Measurements from ENCODE around the gene NDUFB4. TPM values are rescaled to one million over a fixed set of nuclear protein-coding genes. Genes with fewer than 3 reads are reported as not detected.

NDUFB4 gene
- total RNA-seq, 4 donors from 2014 or later = 142 to 333 (median 256) TPM

DNA sequence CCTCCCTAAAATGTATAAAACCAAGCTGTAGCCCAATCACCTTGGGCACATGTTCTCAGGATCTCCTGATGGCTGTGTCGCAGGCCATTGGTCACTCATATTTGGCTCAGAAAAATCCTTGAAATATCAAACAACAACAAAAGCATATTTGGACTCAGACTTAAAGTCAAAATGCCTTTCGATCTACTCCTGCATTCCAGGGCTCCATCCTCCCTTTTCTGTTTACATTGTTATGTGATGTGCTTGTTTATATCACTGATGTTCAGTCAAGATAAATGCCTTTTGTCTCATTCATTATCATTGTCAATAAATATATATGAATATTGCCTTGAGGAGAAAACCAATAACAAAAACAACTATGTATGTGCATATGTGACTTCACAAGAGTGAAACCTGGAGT lies 54.2 kb downstream of the NDUFB4 start:
- H3K27ac ChIP-seq (replicated peaks in 1 of 4) = no peak overlapping the region
- DNase-seq (ENCODE audit: extremely low spot score) = no peak
- H3K9me3 ChIP-seq = no peaks in the 10 kb centered on the region
- H3K4me3 ChIP-seq = no peak overlapping the region
- intact Hi-C loops (cut with DNase I) = no loop called here
- 84% methylated on average over 2 of the region's 2 CpGs for WGBS
- no peaks in the 10 kb centered on the region for H3K27me3 ChIP-seq
- TF ChIP-seq POLR2A (IDR thresholded peaks at IDR 0.05; ENCODE audit: low read depth) = no peak
- no peak for TF ChIP-seq POLR2AphosphoS5 (IDR thresholded peaks at IDR 0.05)
- TF ChIP-seq EP300 (IDR thresholded peaks at IDR 0.05) = no peak
- TF ChIP-seq CTCF (IDR thresholded peaks at IDR 0.05) = no peak
- no peaks in the 10 kb centered on the region for H3K36me3 ChIP-seq
- peaks cover 0 to 10% (median 4%) of the 10 kb centered on the region in 4 donors for H3K4me1 ChIP-seq

Other genes starting within 250 kb of the NDUFB4 start
- 10 to 100 TPM; 30.0 to 36.7 (median 35.2) TPM for gene LRRC58, start 247.0 kb upstream of the NDUFB4 start, total RNA-seq
- gene FSTL1, start 145.3 kb upstream of the NDUFB4 start, total RNA-seq = 100 to 1,000 TPM; 409 to 701 (median 677) TPM
- under 1 TPM in 1 of 4 donors, not detected in 3; 0.69 TPM for gene HGD, start 85.9 kb downstream of the NDUFB4 start, total RNA-seq
- gene RABL3, start 146.2 kb downstream of the NDUFB4 start, total RNA-seq = 10 to 100 TPM; 16.9 to 23.9 (median 20.7) TPM
- gene GTF2E1, start 146.4 kb downstream of the NDUFB4 start, total RNA-seq = 10 to 100 TPM in 3 of 4 donors, 1 to 10 TPM in 1; 9.4 to 18.2 (median 13.9) TPM